Measurements from ENCODE around the gene LYVE1. TPM values are rescaled to one million over a fixed set of nuclear protein-coding genes. Genes with fewer than 3 reads are reported as not detected.

The LYVE1 gene
- polyA plus RNA-seq, 2 of the 4 experiments (the other 2 are of a cell fraction), result 0.04 TPM; not detected in 1

DNA sequence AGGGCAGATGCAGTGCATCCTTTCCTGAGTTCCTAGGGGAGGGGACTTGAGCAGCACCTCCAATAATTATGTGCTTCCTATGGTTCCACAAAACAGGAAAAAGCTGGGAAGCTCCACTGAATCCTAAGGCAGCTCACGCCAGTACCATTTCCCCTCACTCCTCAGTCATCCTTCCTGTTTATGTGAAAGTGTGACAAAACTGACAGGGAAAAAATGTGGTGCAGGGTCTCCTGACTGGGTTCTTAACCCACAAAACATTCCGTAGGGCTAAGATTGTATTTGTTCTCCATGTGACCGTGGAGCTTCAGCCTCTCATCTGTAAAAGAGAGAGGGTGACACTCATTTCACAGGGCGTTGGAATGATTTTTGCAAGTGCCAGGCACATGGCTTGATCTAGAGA lies 12.2 kb upstream of the LYVE1 start:
- ATAC-seq (no peak), FAIRE-seq (no peak), DNase-seq (ENCODE audit: low read depth in 1 of 2, low spot score in 1 of 2) (no peak)
- 57% methylated on average over 4 of the region's 4 CpGs for WGBS (ENCODE audit: missing lambda C conversion rate)
- H3K4me1 ChIP-seq, result no peaks in the 10 kb centered on the region
- no peaks in the 10 kb centered on the region for H3K9me3 ChIP-seq
- ChIA-PET POLR2A (no interaction called here), CTCF (interaction anchor here (0.6 to 0.7 kb wide), 2 partner anchors 17 to 156 kb away, joined by 3 read pairs; no protein-coding TSS in a partner anchor)
- no peak overlapping the region for H3K4me3 ChIP-seq
- no peak overlapping the region for H3K27ac ChIP-seq
- no peak for TF ChIP-seq RCOR1 (IDR thresholded peaks at IDR 0.05; ENCODE audit: low read depth, low read length)
- no peak for TF ChIP-seq ZC3H11A (IDR thresholded peaks at IDR 0.05)
- no peak for TF ChIP-seq ESRRA (IDR thresholded peaks at IDR 0.05; ENCODE audit: borderline replicate concordance, low read length)
- TF ChIP-seq NFE2L2 (conservative IDR thresholded peaks at IDR 0.05; ENCODE audit: low read length), result no peak
- no peak for TF ChIP-seq NR3C1 (IDR thresholded peaks at IDR 0.05)
- no peak for TF ChIP-seq JUN (IDR thresholded peaks at IDR 0.05)
- TF ChIP-seq, protein P1, sequence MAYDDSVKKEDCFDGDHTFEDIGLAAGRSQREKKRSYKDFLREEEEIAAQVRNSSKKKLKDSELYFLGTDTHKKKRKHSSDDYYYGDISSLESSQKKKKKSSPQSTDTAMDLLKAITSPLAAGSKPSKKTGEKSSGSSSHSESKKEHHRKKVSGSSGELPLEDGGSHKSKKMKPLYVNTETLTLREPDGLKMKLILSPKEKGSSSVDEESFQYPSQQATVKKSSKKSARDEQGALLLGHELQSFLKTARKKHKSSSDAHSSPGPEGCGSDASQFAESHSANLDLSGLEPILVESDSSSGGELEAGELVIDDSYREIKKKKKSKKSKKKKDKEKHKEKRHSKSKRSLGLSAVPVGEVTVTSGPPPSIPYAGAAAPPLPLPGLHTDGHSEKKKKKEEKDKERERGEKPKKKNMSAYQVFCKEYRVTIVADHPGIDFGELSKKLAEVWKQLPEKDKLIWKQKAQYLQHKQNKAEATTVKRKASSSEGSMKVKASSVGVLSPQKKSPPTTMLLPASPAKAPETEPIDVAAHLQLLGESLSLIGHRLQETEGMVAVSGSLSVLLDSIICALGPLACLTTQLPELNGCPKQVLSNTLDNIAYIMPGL (CRISPR knock-in tag; IDR thresholded peaks at IDR 0.05; ENCODE audit: borderline replicate concordance), result no peak
- H3K4me2 ChIP-seq, result no peak overlapping the region

GRCh38 chr11:10579700-10580099 lies 11.2 kb upstream of the LYVE1 start:
- 34% methylated on average over 3 of the region's 3 CpGs for WGBS (ENCODE audit: missing lambda C conversion rate)
- POLR2A ChIA-PET, result interaction anchor here (0.7 kb wide), 1 partner anchor 14 kb away, joined by 3 read pairs; no protein-coding TSS in a partner anchor
- Histone ChIP-seq H3K4me1 (no peaks in the 10 kb centered on the region), H3K4me2 (no peak overlapping the region), H3K9me3 (no peaks in the 10 kb centered on the region), H3K27ac (no peak overlapping the region), H3K4me3 (no peak overlapping the region)
- CTCF ChIA-PET, result interaction anchor here (0.6 to 1.1 kb wide), 3 partner anchors 16 to 150 kb away, joined by 3 to 4 read pairs (median 3); no protein-coding TSS in a partner anchor
- no peak for ATAC-seq
- FAIRE-seq, result no peak
- TF ChIP-seq ZFP36 (IDR thresholded peaks at IDR 0.05; ENCODE audit: borderline replicate concordance, partially characterized antibody), result no peak
- TF ChIP-seq PBX3 (IDR thresholded peaks at IDR 0.05), result no peak
- TF ChIP-seq CBX2 (IDR thresholded peaks at IDR 0.05; ENCODE audit: borderline replicate concordance, low read depth), result no peak
- no peak for TF ChIP-seq ZNF302 (CRISPR knock-in tag; IDR thresholded peaks at IDR 0.05)
- TF ChIP-seq POLR2A (IDR thresholded peaks at IDR 0.05; ENCODE audit: low read length), result no peak
- no peak for TF ChIP-seq USF2 (IDR thresholded peaks at IDR 0.05)
- no peak for DNase-seq (ENCODE audit: low read depth in 1 of 2, low spot score in 1 of 2)

GRCh38 chr11:10576035-10576398 lies 7.6 kb upstream of the LYVE1 start:
- POLR2A ChIA-PET, result no interaction called here

GRCh38 chr11:10575346-10576034 lies 7.0 kb upstream of the LYVE1 start:
- no peak for TF ChIP-seq CEBPB (IDR thresholded peaks at IDR 0.05)
- TF ChIP-seq NPAS2 (CRISPR knock-in tag; IDR thresholded peaks at IDR 0.05; ENCODE audit: borderline replicate concordance), result no peak
- no peak for TF ChIP-seq ZSCAN20 (CRISPR knock-in tag; IDR thresholded peaks at IDR 0.05)
- no peak for TF ChIP-seq FOSB (CRISPR knock-in tag; IDR thresholded peaks at IDR 0.05)
- TF ChIP-seq TFCP2L1 (CRISPR knock-in tag; IDR thresholded peaks at IDR 0.05), result no peak
- TF ChIP-seq ZC3H11A (IDR thresholded peaks at IDR 0.05), result no peak
- no peak for TF ChIP-seq EHMT2 (IDR thresholded peaks at IDR 0.05; ENCODE audit: low read depth)
- no peak for TF ChIP-seq PBX3 (IDR thresholded peaks at IDR 0.05)
- TF ChIP-seq, protein P2, sequence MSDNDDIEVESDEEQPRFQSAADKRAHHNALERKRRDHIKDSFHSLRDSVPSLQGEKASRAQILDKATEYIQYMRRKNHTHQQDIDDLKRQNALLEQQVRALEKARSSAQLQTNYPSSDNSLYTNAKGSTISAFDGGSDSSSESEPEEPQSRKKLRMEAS (IDR thresholded peaks at IDR 0.05), result no peak
- no peak for DNase-seq (ENCODE audit: low read depth in 1 of 2, low spot score in 1 of 2)
- FAIRE-seq, result no peak
- no peak overlapping the region for H3K27ac ChIP-seq
- H3K9me3 ChIP-seq, result no peaks in the 10 kb centered on the region
- 55% methylated on average over 3 of the region's 3 CpGs for WGBS (ENCODE audit: missing lambda C conversion rate)
- no peak for ATAC-seq
- no peak overlapping the region for H3K4me3 ChIP-seq
- ChIA-PET CTCF (interaction anchor here (1.4 to 2.0 kb wide), 2 partner anchors 11 to 88 kb away, joined by 3 to 6 read pairs; no protein-coding TSS in a partner anchor), POLR2A (no interaction called here)
- no peaks in the 10 kb centered on the region for H3K4me1 ChIP-seq
- H3K4me2 ChIP-seq, result no peak overlapping the region

More at GRCh38 chr11:10576035-10576398, 7.6 kb upstream of the LYVE1 start:
- Histone ChIP-seq H3K9me3 (no peaks in the 10 kb centered on the region), H3K4me1 (no peaks in the 10 kb centered on the region), H3K4me3 (no peak overlapping the region), H3K27ac (no peak overlapping the region), H3K4me2 (no peak overlapping the region)
- no peak for TF ChIP-seq ZFP36 (IDR thresholded peaks at IDR 0.05; ENCODE audit: borderline replicate concordance, partially characterized antibody)
- CTCF ChIA-PET, result interaction anchor here (2.0 kb wide), 1 partner anchor 11 kb away, joined by 6 read pairs; no protein-coding TSS in a partner anchor
- no peak for DNase-seq (ENCODE audit: low read depth in 1 of 2, low spot score in 1 of 2)
- ATAC-seq, result no peak
- WGBS (ENCODE audit: missing lambda C conversion rate), result 93% methylated on average over 3 of the region's 4 CpGs
- FAIRE-seq, result no peak
